Choroid plexus epithelial cell (primary cell): ENCODE results near the gene MPPED2.

Experiments
- DNase-seq: peaks from one replicate; pipeline ENCODE4 v3.0.0-alpha.2; 2010; ENCODE audit warnings: low read depth
- H3K4me3 ChIP-seq: 2 replicates; pipeline ENCODE4 v1.5.1; 2011; ENCODE audit warnings: low read depth, mild to moderate bottlenecking, control low read depth, low read length, moderate library complexity
- CTCF ChIP-seq: conservative IDR thresholded peaks from 2 replicates; pipeline ENCODE4 v1.5.1; 2011; ENCODE audit warnings: low read depth, mild to moderate bottlenecking, control low read depth, inconsistent platforms, low read length, moderate library complexity

MPPED2 gene

GRCh38 chr11:30586251-30587144, at the start of gene MPPED2:
Gene MPPED2 (minus strand): TSS chr11:30586353. CDS start chr11:30580373, 5,980 bp downstream.
- DNase-seq: peak; percentile 10

GRCh38 chr11:30635401-30635989, 49.3 kb upstream of the MPPED2 start:
- H3K4me3 ChIP-seq: no peak overlapping the region
- TF ChIP-seq CTCF: no peak
- peak; percentile 2 for DNase-seq

More at GRCh38 chr11:30586251-30587144, at the start of gene MPPED2:
- peak within 1 kb of the TSS; percentile 29 for H3K4me3 ChIP-seq
- no peak for TF ChIP-seq CTCF

GRCh38 chr11:30631148-30631547, 45.0 kb upstream of the MPPED2 start:
- no peak for TF ChIP-seq CTCF
- no peak overlapping the region for H3K4me3 ChIP-seq
- no peak for DNase-seq

GRCh38 chr11:30619767-30620166, 33.6 kb upstream of the MPPED2 start:
- DNase-seq: no peak
- no peak for TF ChIP-seq CTCF
- H3K4me3 ChIP-seq: no peak overlapping the region

- H3K4me3 ChIP-seq: no peak overlapping the region
- TF ChIP-seq CTCF: no peak
- no peak for DNase-seq
Observed at GRCh38 chr11:30617762-30618161, 31.6 kb upstream of the MPPED2 start.

GRCh38 chr11:30610628-30611027, 24.5 kb upstream of the MPPED2 start:
- DNase-seq: no peak
- no peak overlapping the region for H3K4me3 ChIP-seq
- no peak for TF ChIP-seq CTCF

- no peak for TF ChIP-seq CTCF
- no peak overlapping the region for H3K4me3 ChIP-seq
- DNase-seq: no peak
Observed at GRCh38 chr11:30608534-30608933, 22.4 kb upstream of the MPPED2 start.
